HG03520 (cell line): Measurements from ENCODE around the gene MVK.
A peak's percentile ranks its signal among the peaks of the same experiment; 100 is the strongest.

Experiments
- ATAC-seq: cut with Tn5 transposase; IDR thresholded peaks from one replicate; pipeline ENCODE4 v1.9.1; 2021; ENCODE audit warnings: mild to moderate bottlenecking, moderate library complexity; ENCODE audit not compliant: unreplicated experiment

The MVK gene

GRCh38 chr12:109573029-109573913 lies at the start of gene MVK, which contains the start of gene MMAB:
Gene MVK, plus strand, starts transcription at chr12:109573794. Its CDS starts 1,029 bp downstream, at chr12:109574823.
Gene MMAB, minus strand, starts transcription at chr12:109573504. Its CDS starts 24 bp downstream, at chr12:109573480.
- peak; percentile 95 for ATAC-seq

- no peak for ATAC-seq
These were observed 48.9 kb upstream of the MVK start for GRCh38 chr12:109524466-109525278.

DNA sequence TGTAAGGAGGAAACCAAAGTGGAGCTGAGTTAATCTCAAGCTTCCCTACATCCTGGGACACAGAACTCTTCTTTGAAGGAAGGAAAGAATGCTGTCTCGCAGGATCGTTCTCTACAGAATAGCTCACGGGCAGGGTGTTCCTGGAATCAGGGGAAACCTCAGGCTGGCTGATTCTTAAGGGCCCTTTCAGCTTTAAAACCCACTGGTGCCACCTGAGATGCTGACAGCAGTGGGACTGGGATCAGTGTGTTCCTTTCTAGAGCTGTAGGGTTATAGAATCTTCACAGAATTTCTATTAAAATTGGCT lies 48.4 kb upstream of the MVK start:
- ATAC-seq = no peak

DNA sequence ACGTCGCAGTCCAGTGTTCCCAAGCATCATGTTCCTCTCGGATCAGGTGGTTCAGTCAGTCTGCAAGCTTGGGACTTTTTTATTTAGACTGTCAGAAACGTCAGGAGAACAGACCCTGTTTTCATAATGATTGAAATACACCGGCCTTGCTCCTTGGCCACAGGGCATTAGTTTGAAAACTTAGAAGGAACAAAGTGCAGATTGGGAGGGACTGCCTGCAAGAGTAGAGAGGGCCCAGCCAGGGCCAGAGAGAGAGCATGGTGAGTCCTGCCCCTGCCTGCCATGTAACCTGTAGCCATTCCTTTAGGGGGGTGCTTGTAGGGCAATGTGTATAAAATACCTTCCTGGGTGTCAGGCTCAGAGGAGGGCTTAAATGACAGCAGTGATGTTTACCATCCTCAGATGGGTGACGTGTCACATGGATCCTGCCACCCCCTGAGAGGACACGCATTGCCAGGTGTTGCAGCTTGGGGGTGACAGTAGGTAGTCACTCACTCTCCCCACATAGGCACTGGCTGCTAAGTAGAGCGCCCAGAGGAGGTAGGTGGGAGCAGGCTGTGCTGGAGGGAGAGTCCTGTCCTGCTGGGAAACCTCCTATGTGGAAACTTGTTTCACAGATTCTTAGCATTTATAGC lies 46.0 kb upstream of the MVK start:
- ATAC-seq = no peak

DNA sequence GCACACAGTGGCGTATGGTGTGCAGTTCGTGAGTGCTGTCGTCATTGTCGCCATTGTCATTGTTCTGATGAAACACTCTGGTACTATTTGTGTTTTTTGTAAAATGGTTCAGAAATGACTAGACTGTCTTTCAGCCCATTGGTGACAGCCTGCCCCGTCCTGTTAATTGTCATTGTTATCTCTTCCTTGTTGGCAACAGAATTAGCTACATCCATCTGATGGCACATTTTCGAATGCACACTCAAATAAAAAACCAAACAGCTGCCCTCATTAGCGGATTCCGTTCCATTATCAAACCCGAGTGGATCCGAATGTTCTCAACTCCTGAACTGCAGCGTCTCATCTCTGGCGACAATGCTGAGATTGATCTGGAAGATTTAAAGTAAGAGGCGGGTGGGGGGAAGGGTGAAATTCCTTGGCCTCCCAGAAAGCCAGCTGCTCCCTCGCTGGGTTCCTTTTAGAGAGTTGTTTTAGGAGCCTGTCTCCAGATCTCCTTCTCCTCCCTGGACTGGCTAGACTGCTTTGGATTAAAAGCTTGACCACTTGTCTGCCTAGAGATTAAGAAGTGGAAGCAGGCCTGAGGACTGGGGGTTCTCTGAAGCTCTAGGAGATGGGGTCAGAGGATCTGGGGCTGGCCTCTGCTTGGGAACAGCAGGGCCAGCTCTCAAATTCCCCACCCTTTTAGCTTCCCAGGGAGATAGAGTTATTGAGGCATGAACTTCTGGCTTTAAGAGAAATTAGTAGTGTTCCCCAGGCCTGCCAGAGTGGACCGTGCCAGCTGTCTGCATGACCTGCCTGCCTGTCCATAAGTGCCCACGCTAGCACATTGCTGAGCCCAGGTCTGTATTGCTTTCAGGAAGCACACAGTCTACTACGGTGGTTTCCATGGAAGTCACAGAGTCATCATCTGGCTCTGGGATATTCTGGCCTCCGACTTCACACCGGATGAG lies 43.6 kb upstream of the MVK start:
- ATAC-seq = no peak

- ATAC-seq = no peak
These were observed 42.2 kb upstream of the MVK start for GRCh38 chr12:109531411-109531810.

GRCh38 chr12:109532721-109533486 lies 40.7 kb upstream of the MVK start:
- no peak for ATAC-seq

DNA sequence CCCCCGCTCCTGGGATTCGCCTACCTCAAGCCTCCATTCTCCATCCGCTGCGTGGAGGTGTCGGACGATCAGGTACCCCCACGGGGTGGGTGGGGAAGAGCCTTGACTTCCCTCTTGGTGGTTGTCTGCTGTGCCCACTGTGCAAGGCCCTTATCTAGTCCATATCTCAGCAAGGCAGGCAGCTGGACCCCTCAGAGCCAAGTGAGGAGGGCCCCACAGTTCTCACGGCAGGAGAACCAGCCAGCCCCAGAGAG lies 40.2 kb upstream of the MVK start:
- no peak for ATAC-seq

- no peak for ATAC-seq
These were observed 39.1 kb upstream of the MVK start for GRCh38 chr12:109534456-109534855.

GRCh38 chr12:109535231-109535862 lies 38.2 kb upstream of the MVK start:
- no peak for ATAC-seq

DNA sequence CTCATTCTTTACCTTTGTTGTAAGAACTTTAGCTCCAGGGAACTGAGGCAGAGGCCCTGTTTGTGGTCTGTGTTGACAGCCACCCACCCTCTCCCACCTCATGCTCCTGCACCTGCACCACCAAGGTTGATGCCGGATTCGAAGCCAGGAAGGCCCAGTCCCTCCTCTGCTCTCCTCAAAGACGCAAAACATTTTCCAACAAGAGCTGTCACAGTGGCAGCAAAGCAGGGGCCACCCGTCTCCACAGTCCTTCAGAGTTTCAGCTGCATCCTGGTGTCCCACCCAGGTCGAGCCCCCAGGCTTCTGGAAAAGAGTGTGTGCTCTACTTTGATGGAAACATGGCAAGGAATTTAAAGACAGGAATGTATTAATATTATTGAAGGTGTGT lies 37.7 kb upstream of the MVK start:
- no peak for ATAC-seq

GRCh38 chr12:109537136-109537535 lies 36.5 kb upstream of the MVK start:
- ATAC-seq = no peak

- no peak for ATAC-seq
These were observed 35.3 kb upstream of the MVK start for GRCh38 chr12:109538191-109538863.

- no peak for ATAC-seq
These were observed 34.1 kb upstream of the MVK start for GRCh38 chr12:109539508-109539907.

GRCh38 chr12:109540526-109541412 lies 32.8 kb upstream of the MVK start:
- ATAC-seq = no peak

- no peak for ATAC-seq
These were observed 32.2 kb upstream of the MVK start for GRCh38 chr12:109541413-109541726.

GRCh38 chr12:109542014-109542413 lies 31.6 kb upstream of the MVK start:
- no peak for ATAC-seq

- no peak for ATAC-seq
These were observed 30.7 kb upstream of the MVK start for GRCh38 chr12:109542876-109543275.
